ENCODE measurements around the gene RBM43.
"Not testable (repeated sequence)": the region's sequence is repeated elsewhere in the genome, so short reads cannot be mapped to it uniquely, and the experiment has no call there.

DNA sequence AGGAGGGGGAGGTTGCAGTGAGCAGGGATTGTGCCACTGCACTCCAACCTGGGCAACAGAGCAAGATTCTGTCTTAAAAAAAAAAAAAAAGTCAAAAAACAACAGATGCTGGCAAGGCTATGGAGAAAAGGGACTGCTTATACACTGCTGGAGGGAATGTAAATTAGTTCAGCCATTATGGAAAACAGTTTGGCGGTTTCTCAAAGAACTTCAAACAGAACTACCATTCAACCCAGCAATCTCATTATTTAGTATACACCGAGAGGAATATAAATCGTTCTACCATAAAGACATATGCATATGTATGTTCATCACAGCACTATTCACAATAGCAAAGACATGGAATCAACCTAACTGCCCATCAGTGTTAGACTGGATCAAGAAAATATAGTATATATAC, 27.9 kb downstream of the RBM43 start:
- not testable (repeated sequence) for TF ChIP-seq CTCF (optimal IDR thresholded peaks at IDR 0.05 in 1 of 3, IDR thresholded peaks at IDR 0.05 in 1 of 3, conservative IDR thresholded peaks at IDR 0.05 in 1 of 3; ENCODE audit: extremely low read depth in 1 of 3, insufficient read depth in 2 of 3, low read length in 3 of 3); EZH2 (IDR thresholded peaks at IDR 0.05; ENCODE audit: low read length)
